MV-4-11 (cell line): ENCODE measurements around the gene PEG3.

Experiments
- DNase-seq: peaks from one replicate; lab custom pipeline; 2025; lab: John Stamatoyannopoulos, UW

The PEG3 gene

DNA sequence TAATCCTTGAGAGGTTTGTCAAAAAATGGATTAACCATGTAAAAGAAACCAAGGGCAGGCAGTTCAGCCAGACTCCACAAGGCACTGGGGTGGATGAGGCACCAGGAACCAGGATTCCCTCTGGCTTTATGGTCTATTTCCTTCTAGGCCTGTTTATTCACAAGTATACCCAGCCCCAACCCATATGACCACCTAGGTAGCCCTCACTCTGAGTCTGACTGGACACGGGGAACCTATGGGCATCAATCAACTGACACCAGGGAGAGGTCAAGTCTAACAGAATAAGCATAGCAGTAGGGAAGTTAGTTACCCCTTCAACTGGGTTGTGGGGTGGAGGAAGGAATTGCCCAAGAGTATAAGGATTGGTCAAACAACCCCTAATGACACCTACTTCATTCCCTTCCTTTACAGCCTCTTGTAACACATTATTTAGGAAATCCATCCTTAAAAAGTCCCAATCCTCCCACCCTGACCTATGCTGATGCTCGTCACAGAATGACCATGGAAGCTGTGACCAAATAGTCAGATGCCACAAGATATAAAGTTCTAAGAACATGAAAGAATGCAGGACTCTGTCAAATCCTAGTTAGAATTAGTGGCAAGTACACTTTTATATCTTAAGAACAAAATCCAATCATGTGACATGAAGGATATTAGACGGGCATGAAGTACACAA lies 31.7 kb downstream of the PEG3 start:
- no peak for DNase-seq

DNA sequence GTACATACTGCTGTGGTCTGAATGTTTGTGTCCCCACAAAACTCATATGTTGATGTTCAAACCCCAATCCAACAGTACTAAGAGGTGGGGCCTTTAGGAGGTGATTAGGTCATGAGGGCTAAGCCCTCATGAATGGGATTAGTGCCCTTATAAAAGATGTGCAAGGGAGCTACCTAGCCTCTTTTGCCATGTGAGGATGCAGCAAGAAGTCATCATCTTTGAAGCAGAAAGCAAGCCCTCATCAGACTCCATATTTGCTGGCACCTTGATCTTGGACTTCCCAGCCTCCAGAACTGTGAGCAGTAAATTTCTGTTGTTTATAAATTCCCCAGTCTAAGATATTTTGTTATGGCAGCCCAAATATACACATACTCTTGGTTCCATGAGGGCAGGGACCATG lies 33.9 kb downstream of the PEG3 start:
- no peak for DNase-seq
